ENCODE results near the gene STN1. TPM values are rescaled to one million over a fixed set of nuclear protein-coding genes. Genes with fewer than 3 reads are reported as not detected.

STN1 gene
- total and polyA plus RNA-seq, 2 of the 4 experiments (the other 2 are of a cell fraction) = 17.8 to 32.3 TPM

- Histone ChIP-seq H3K9ac (ENCODE audit: low read depth, low read length) (no peak overlapping the region), H3K79me1 (ENCODE audit: low read depth in 1 of 2, low read length in 2 of 2) (peaks cover 29 to 67% of the 10 kb centered on the region in 2 experiments), H3K18ac (ENCODE audit: low read depth, low read length) (no peak overlapping the region), H2AK9ac (replicated peaks; ENCODE audit: low read depth, low read length, poor library complexity) (no peak overlapping the region), H4K5ac (ENCODE audit: low read depth, low read length) (no peak overlapping the region), H2AK5ac (ENCODE audit: low read depth, low read length) (no peak overlapping the region), H3K56ac (ENCODE audit: extremely low read depth, insufficient read depth, low read length) (no peak overlapping the region), H3K4me2 (ENCODE audit: low read depth, low read length) (no peak overlapping the region), H3K36me3 (ENCODE audit: control insufficient read depth, insufficient read depth, low read length) (no peaks in the 10 kb centered on the region), H3K27ac (ENCODE audit: insufficient read depth, low read length) (no peak overlapping the region), H3K27me3 (ENCODE audit: control insufficient read depth, insufficient read depth, low read length) (no peaks in the 10 kb centered on the region), H2BK120ac (ENCODE audit: low read depth, low read length) (no peak overlapping the region), H2AFZ (replicated peaks; ENCODE audit: low read length, poor library complexity) (peak overlapping the region; percentile 27), H4K8ac (ENCODE audit: low read depth in 2 of 2, low read length in 2 of 2) (no peak overlapping the region), H3K9me1 (ENCODE audit: insufficient read depth, low read length) (peaks cover 8% of the 10 kb centered on the region), H3K4me3 (ENCODE audit: insufficient read depth, low read depth, low read length) (no peak overlapping the region), H4K20me1 (ENCODE audit: insufficient read depth, low read length) (peaks cover 9% of the 10 kb centered on the region; the same call in 1 of the 2 replicates), H4K91ac (ENCODE audit: insufficient read depth, low read depth, low read length) (no peak overlapping the region), H2BK5ac (ENCODE audit: low read depth, low read length, poor library complexity, severe bottlenecking) (no peak overlapping the region), H2BK15ac (ENCODE audit: low read depth, low read length) (no peak overlapping the region), H3K9me3 (ENCODE audit: control insufficient read depth, insufficient read depth, low read length) (no peaks in the 10 kb centered on the region), H3K14ac (replicated peaks; ENCODE audit: low read depth, low read length) (no peak overlapping the region), H3K4ac (ENCODE audit: low read depth, low read length) (no peak overlapping the region), H3K4me1 (ENCODE audit: control insufficient read depth, insufficient read depth, low read length) (peaks cover 10% of the 10 kb centered on the region), H3K23ac (ENCODE audit: low read depth, low read length) (no peak overlapping the region), H2BK20ac (ENCODE audit: low read depth, low read length) (no peak overlapping the region)
- intact Hi-C loops (cut with micrococcal nuclease) = no loop called here
- no TSS peak for BruUV-seq (replicated peaks)
- 43% methylated on average over 12 of the region's 20 CpGs; no CpG with 5 or more reads in 1 of the 2 experiments for WGBS, 2 experiments (ENCODE audit: extremely low coverage in 2 of 2, insufficient read length in 1 of 2)
- DNase-seq (peak; percentile 87), ATAC-seq (ENCODE audit: low read depth) (peak; percentile 54)
- no peak for TF ChIP-seq NFE2L2 (IDR thresholded peaks at IDR 0.05; ENCODE audit: low read depth, low read length)
- no peak for TF ChIP-seq MXI1 (IDR thresholded peaks at IDR 0.05; ENCODE audit: borderline replicate concordance, low read depth, low read length)
- peak; percentile 60; the same call in 1 of the 2 replicates for TF ChIP-seq CEBPB (IDR thresholded peaks at IDR 0.05; ENCODE audit: low read depth, low read length)
- peak; percentile 22; the same call in 1 of the 2 replicates for TF ChIP-seq MAZ (IDR thresholded peaks at IDR 0.05; ENCODE audit: borderline replicate concordance, low read depth, low read length)
- ChIA-PET POLR2A (ENCODE audit: unreplicated experiment) (no interaction called here), CTCF (interaction anchor here (0.5 kb wide), 1 partner anchor 157 kb away, joined by 8 read pairs; no protein-coding TSS in a partner anchor)
- dilution Hi-C loops (cut with HindIII; ENCODE audit: low sequenced_read_pairs, unreplicated experiment) = no loop called here
- in situ Hi-C loops (cut with MboI; ENCODE audit: low sequenced_read_pairs) = no loop called here
These were observed 82.6 kb downstream of the STN1 start for GRCh38 chr10:103835096-103836050.

All from IMR-90 (cell line).